CD1c-positive myeloid dendritic cell (primary cell): ENCODE results near the gene SH3GL1.

ENCODE experiments used
- DNase-seq: peaks from one replicate; pipeline ENCODE4 v3.0.0-alpha.2; 2016; ENCODE audit errors: extremely low spot score

The SH3GL1 gene

GRCh38 chr19:4318460-4318859, 81.9 kb downstream of the SH3GL1 start:
- DNase-seq = no peak

- DNase-seq = no peak
Observed at GRCh38 chr19:4316956-4317355, 83.4 kb downstream of the SH3GL1 start.

- no peak for DNase-seq
Observed at GRCh38 chr19:4313847-4314490, 86.4 kb downstream of the SH3GL1 start.
